ENCODE data around the gene CD151.

CD151 gene

DNA sequence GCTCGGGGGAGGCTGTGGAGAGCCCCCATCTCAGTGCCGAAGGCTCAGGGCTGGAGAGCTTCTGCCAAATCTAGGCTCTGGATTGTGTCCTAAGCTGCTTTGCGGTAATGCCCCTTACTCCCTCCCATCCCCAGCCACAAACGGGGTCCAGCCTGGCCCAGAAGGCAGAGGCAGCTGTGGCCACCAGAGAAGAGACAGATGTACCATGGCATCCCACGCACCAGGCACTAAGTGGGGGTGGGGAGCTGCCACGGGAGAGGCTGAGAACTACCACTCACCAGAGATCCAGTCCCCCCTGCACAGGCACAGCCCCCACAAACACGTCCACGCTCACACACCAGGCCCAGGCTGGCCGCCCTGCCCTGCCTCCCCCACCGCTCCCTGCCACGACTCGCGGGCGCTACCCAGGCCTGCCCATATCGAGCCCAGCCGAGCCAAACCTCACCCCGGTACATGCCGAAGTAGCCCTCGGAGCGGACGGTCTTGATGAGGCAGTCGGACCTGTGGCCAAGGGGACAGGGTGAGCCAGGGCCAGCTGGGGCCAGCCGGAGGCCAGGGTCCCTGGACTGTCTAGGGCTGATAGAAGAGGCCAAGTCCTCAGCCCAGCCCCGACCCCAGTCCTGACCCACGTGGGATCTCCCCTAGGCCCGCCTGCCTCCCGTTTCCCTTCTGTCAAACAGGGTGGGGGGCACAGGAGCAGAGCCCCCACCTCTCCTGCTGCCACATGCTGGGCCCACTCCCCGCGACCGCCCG lies 38.6 kb upstream of the CD151 start:
- H3K4me3 Mint-ChIP-seq: peak overlapping the region; percentile 45
- peaks cover 6% of the 10 kb centered on the region for H3K36me3 Mint-ChIP-seq (ENCODE audit: low read depth)
- no peaks in the 10 kb centered on the region for H3K9me3 Mint-ChIP-seq
- no peak overlapping the region for H3K27ac Mint-ChIP-seq
- no peak for DNase-seq (ENCODE audit: low spot score)
- H3K27me3 Mint-ChIP-seq (ENCODE audit: low read depth): no peaks in the 10 kb centered on the region
- H3K4me1 Mint-ChIP-seq (ENCODE audit: low read depth): peaks cover 12% of the 10 kb centered on the region

DNA sequence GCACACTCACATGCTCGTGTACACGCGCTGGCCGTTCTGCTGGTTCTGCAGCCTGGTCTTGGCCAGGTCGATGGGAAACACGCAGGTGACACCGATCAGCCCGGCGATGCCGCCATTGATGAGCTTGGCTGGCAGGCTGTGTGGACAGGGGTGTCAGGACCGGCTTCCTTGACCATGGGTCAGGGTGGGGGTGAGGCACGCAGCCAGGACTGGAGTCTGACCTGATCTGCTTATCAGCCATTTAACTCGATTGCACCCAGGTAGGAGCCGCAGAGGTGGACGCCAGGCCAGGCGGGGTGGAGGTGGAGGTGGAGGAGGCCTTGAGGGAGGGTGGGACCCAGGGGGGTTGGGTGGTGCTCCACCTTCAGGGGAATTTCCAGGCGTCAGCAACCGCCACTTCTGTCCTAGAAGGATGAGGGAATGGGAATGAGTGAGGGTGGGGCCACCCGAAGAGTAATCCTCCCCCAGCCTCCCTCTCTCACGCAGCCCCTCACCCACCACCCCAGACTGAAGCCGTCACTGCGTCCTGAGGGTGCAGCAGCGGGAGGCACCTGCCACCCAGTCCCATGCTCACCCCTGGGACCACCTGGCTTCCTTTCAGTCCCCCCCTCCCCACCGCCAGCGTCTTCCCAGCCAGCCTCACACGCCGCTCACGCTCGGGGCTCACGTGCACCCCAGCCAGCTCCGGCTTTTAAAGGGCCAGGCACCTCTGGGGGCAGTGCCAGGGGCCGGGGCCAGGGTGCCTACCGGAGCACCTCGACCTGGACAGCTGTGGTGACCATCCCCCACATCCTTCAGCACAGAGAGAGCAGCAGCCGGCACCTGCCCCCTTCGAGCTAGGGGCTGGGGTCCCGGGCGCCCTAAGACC lies 37.8 kb upstream of the CD151 start:
- Mint-ChIP-seq H3K4me3 (peak overlapping the region; percentile 56), H3K9me3 (no peaks in the 10 kb centered on the region), H3K27me3 (ENCODE audit: low read depth) (no peaks in the 10 kb centered on the region), H3K27ac (no peak overlapping the region), H3K4me1 (ENCODE audit: low read depth) (peaks cover 12% of the 10 kb centered on the region), H3K36me3 (ENCODE audit: low read depth) (peaks cover 6% of the 10 kb centered on the region)
- no peak for DNase-seq (ENCODE audit: low spot score)

DNA sequence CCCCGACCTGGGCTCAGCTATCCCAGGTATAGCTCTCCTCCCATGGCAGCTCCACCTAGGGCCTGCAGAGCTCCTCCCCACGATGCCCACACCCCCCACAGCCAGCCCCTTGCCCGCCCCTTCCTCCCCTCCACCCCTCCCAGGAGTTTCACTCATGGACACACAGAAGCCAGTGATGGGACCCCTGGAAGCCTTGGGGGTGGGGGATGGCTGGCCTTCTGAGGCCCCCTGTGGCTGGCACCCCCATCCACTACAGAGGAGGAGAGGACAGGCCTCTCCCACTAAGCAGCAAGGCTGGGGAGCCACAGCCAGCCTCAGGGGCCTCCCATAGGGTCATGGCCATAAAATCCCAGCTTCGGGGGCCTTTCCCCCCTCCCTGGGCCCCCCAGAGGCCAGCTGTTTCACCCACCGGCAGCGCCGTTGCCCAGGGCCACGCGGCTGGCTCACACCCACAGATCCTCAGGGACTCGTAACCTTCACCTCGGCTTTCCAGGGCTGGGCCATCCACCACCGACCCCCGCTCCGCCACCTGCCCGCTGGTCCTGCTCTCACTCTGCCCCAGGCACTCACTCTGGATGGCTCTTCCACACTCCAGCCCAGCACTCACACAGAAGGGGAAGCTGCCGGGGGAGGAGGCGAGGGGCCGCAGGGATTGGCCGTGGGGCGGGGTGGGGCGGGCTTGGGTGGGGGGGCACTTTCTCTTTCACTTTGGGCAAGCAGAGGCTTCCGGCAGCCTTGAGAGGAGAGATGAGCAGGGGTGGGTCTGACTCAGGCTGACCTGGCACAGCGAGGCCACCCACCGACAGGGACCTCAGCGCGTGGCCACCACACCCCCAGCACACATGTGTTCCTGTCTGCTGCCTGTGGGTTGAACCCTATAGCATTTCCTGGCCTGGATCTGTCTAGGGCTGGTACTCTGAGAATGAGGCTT lies 36.9 kb upstream of the CD151 start:
- peaks cover 9% of the 10 kb centered on the region for H3K4me1 Mint-ChIP-seq (ENCODE audit: low read depth)
- DNase-seq (ENCODE audit: low spot score): peak; percentile 87
- H3K9me3 Mint-ChIP-seq: no peaks in the 10 kb centered on the region
- H3K27me3 Mint-ChIP-seq (ENCODE audit: low read depth): no peaks in the 10 kb centered on the region
- peaks cover 6% of the 10 kb centered on the region for H3K36me3 Mint-ChIP-seq (ENCODE audit: low read depth)
- peak overlapping the region; percentile 88 for H3K4me3 Mint-ChIP-seq
- H3K27ac Mint-ChIP-seq: peak overlapping the region; percentile 91

DNA sequence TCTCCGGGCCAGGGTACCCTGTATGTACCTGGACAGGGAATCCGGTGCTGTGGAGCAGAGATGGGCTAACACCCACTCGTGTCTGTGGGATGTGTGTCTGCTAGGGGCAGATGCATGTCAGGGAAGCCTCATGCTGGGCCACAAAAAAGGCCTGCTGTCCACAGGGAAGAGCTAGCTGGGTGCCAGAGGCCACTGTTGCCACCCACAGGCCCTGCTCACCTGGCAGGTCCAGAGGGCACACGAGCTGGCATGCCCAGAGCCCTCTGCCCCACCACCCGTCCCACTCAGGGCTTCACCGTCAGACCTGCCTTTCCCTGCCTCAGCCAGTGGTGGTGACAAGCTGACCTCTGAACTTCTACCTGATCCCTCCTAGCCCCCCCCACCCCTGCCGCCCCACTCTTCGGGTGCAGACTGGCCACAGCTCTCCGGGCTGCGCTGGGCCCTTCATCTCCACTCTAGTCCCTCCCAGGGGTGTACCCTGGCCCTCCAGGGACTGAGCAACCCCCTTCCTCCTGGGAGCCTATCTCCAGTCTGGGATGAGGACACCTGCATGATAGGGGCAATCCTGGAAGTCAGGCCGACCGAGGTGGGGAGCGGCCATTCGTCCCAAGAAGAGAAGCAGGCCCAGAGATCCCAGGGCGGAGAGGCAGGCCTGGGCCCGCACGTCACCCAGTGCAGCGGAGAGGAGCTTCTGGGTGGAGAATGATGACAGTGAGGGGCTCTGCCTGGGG lies 36.0 kb upstream of the CD151 start:
- H3K27me3 Mint-ChIP-seq (ENCODE audit: low read depth): no peaks in the 10 kb centered on the region
- peaks cover 9% of the 10 kb centered on the region for H3K4me1 Mint-ChIP-seq (ENCODE audit: low read depth)
- H3K9me3 Mint-ChIP-seq: no peaks in the 10 kb centered on the region
- no peak for DNase-seq (ENCODE audit: low spot score)
- peak overlapping the region; percentile 91 for H3K27ac Mint-ChIP-seq
- H3K4me3 Mint-ChIP-seq: peak overlapping the region; percentile 88
- H3K36me3 Mint-ChIP-seq (ENCODE audit: low read depth): peaks cover 4% of the 10 kb centered on the region

DNA sequence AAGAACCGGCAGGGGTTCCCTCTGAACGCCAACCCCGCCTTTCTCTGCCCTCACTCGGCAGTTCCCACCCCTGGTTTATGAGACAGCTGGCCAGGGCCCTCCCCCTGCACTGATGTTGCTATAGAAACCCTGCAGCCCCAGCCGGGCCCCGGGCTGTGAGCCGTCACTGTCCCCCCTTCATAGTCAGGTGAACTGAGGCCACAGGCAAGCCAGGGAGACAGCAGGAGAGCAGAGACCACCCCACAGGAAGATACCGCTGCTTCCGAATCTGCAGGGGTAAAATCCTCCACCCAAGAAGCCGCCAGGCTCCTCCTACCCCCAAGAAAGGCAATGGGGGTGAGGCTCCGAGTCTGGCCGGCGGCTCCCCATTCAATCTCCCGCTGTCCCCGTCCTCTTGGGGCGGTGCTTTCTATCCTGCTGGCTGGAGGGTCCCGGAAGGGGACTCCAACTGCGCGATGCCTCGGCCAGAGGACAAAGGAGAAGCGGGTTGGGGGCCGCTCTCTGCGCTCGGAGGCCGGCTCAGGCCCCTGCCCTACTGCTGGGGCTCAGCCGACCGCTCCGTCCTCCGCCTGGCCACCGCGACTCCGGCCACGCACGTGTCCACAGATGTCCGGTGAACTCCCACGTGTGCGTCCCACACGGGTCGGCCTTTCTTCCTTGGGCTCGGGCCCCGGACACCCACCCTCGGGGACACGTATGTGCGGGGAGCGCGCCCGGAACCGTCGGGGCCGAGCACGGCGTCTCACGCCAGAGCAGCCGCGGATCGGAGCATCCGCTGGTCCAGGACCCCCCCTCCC lies 35.3 kb upstream of the CD151 start:
- H3K9me3 Mint-ChIP-seq: no peaks in the 10 kb centered on the region
- H3K27me3 Mint-ChIP-seq (ENCODE audit: low read depth): no peaks in the 10 kb centered on the region
- H3K36me3 Mint-ChIP-seq (ENCODE audit: low read depth): peaks cover 4% of the 10 kb centered on the region
- DNase-seq (ENCODE audit: low spot score): peak; percentile 70
- peak overlapping the region; percentile 91 for H3K27ac Mint-ChIP-seq
- peaks cover 9% of the 10 kb centered on the region for H3K4me1 Mint-ChIP-seq (ENCODE audit: low read depth)
- peak overlapping the region; percentile 88 for H3K4me3 Mint-ChIP-seq

DNA sequence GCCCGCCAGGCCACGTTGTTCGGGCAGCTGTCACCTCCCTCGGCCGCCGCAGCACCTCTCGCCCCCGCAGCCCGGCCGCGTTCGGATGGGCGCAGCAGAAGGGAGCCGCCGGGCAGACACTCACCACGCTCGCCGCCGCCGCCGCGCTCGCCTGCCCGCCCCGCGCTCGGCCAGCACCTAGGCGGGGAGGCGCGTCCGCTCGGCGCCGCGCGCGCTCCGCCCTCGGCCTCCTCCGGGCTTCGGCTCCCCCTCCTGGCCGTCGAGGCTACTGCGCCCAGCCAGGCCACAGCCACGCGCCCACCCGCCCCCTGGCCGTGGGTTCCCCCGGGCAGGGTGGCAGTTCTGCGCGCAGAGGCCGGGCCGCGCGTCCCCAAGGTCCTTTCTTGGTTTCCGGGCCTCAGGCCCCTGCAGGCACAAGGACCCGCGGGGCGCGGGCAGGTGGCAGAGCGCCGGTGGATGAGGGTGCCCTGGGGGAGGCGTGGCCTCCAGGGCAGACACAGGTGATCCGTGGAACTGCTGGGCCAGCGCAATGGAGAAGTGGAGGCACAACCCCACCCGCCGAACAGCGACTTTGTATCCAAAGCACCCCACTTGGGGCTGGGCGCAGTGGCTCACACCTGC lies 34.5 kb upstream of the CD151 start, which contains the start of gene SLC25A22:
Gene SLC25A22, minus strand, starts transcription at position 189 of the 621 bp plus-strand sequence. CDS start 3,275 bp downstream, outside the sequence.
- H3K27me3 Mint-ChIP-seq (ENCODE audit: low read depth): no peaks in the 10 kb centered on the region
- peak within 1 kb of the TSS; percentile 88 for H3K4me3 Mint-ChIP-seq
- H3K9me3 Mint-ChIP-seq: no peaks in the 10 kb centered on the region
- H3K36me3 Mint-ChIP-seq (ENCODE audit: low read depth): peaks cover 4% of the 10 kb centered on the region
- peaks cover 9% of the 10 kb centered on the region for H3K4me1 Mint-ChIP-seq (ENCODE audit: low read depth)
- H3K27ac Mint-ChIP-seq: peak within 1 kb of the TSS; percentile 91
- peak; percentile 86 for DNase-seq (ENCODE audit: low spot score)

DNA sequence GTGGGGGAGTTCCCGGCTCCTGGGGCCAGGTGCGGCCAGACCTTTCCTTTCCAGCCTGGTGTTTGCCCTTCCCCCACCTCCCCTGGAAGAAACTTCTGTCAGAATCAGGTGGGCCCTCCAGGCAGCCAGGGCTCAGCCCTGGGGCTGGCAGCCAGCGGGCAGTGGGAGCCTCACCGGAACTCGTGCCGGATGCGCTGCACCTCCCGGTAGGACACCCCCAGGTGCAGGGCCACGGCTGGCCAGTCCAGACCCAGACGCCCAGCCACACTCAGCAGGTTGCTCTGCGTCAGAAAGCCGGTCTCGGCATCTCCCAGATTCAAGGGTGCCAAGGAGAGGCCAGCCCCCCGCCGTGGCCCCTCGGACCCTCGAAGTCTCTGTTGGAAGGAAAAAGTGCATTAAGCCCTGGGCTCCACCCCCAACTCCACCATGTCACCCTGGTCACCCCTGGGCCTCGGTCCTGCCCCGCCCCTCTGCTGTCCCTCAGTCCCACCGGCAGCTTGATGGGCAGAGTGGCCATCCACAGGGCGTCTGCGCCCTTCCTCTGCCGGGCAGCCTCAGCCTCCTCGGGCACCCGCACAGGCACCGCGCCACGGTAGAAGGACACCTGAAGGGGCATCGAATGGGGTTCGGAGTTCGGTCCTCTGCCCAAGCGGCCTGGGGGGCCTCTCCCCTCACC lies 33.0 kb upstream of the CD151 start:
- Mint-ChIP-seq H3K27ac (no peak overlapping the region), H3K4me3 (no peak overlapping the region)

DNA sequence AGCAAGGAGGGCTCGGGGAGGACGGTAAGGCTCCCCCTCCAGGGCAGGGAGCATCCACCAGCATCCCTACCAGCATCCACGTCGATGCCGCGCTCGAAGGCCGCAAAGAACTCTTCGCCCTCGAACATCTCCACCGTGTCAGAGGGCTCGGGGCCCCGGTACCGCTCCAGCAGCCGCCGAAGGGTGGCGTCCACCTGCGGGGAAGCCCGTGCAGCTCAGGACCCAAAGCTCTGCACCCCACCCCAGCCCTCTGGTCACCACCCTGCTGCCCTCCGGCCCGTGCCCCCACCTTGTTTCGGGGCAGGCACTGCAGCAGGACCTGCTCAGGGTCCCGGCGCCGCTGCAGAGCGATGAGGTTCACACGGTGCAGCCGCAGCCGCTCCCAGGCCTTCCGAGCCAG lies 32.3 kb upstream of the CD151 start:
- Mint-ChIP-seq H3K36me3 (ENCODE audit: low read depth) (peaks cover 4% of the 10 kb centered on the region), H3K4me3 (no peak overlapping the region), H3K4me1 (ENCODE audit: low read depth) (peaks cover 12% of the 10 kb centered on the region), H3K9me3 (no peaks in the 10 kb centered on the region), H3K27me3 (ENCODE audit: low read depth) (no peaks in the 10 kb centered on the region), H3K27ac (no peak overlapping the region)
- no peak for DNase-seq (ENCODE audit: low spot score)

More for the DNA sequence above, 33.0 kb upstream of the CD151 start:
- Mint-ChIP-seq H3K4me1 (ENCODE audit: low read depth) (peaks cover 12% of the 10 kb centered on the region), H3K36me3 (ENCODE audit: low read depth) (peaks cover 4% of the 10 kb centered on the region), H3K27me3 (ENCODE audit: low read depth) (no peaks in the 10 kb centered on the region), H3K9me3 (no peaks in the 10 kb centered on the region)
- DNase-seq (ENCODE audit: low spot score): no peak

DNA sequence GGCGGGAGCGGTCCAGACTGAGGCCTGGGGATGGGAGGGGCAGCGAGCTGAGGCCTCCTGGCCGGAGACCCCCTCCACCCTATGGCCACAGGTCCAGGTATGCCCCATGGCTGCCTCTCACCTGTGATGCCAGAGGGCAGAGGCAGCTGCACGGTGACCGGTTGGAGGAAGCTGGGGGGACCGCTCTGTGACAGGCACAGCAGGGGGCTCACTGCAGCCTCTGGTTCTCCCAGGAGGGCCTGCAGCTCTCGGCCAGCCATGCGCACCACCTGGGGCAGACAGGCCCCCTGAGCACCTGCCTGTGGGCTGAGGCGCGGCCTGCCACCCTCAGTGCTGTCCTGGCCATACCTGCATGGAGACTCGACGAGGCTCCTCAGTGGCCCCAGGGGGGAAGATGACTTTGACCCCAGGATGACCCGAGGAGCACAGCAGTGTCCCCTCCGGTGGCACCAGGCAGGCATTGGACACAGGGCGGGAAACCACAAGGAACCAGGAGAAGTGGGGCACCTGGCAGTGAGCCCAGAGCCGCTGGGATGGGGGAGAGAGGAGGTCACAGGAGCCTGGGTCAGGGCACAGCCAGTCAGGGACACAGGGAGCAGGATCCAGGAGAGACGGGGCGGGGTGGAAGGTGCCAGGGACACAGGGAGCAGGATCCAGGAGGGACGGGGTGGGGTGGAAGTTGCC lies 31.5 kb upstream of the CD151 start:
- peaks cover 11% of the 10 kb centered on the region for H3K4me1 Mint-ChIP-seq (ENCODE audit: low read depth)
- no peak overlapping the region for H3K4me3 Mint-ChIP-seq
- peaks cover 3% of the 10 kb centered on the region for H3K36me3 Mint-ChIP-seq (ENCODE audit: low read depth)
- no peaks in the 10 kb centered on the region for H3K9me3 Mint-ChIP-seq
- no peaks in the 10 kb centered on the region for H3K27me3 Mint-ChIP-seq (ENCODE audit: low read depth)
- peak overlapping the region; percentile 20 for H3K27ac Mint-ChIP-seq
- no peak for DNase-seq (ENCODE audit: low spot score)

DNA sequence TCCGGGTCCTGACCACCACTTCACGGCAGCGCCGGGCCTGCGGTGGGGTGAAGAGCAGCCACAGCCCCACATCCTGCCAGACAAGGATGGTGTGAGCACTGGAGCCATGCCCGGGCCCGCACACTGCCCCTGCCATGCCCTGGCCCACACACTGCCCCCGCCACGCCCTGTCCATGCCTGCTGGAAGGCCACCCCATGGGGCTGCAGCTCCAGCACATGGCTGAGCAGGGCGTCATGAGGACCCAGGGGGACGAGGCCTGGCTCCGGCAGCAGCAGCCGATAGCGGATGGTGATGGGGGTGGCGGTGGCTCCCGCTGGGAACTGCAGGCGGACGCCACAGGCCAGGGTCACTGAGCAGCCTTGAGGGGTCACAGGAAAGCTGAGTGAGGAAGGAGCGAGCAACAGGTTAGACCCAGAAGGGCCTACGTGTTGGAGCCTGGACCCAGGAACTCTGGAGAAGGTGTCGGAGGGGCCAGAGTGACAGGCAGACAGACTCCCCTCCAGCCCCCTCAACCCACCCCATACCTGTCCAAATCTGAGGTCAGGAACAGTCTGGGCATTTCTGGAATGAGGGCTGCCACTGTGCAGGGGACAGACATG lies 30.6 kb upstream of the CD151 start:
- H3K4me1 Mint-ChIP-seq (ENCODE audit: low read depth): peaks cover 5% of the 10 kb centered on the region
- H3K27ac Mint-ChIP-seq: no peak overlapping the region
- H3K36me3 Mint-ChIP-seq (ENCODE audit: low read depth): peaks cover 3% of the 10 kb centered on the region
- no peaks in the 10 kb centered on the region for H3K27me3 Mint-ChIP-seq (ENCODE audit: low read depth)
- no peaks in the 10 kb centered on the region for H3K9me3 Mint-ChIP-seq
- no peak overlapping the region for H3K4me3 Mint-ChIP-seq
- DNase-seq (ENCODE audit: low spot score): no peak
